RPMI8226 (cell line): Measurements from ENCODE around the gene KRT71.

Experiments
- DNase-seq: peaks from one replicate; pipeline ENCODE4 v3.0.0-alpha.2; 2015

The KRT71 gene

GRCh38 chr12:52494518-52494917 is 58.4 kb downstream of the KRT71 start:
- DNase-seq, result no peak

GRCh38 chr12:52494100-52494499 is 58.8 kb downstream of the KRT71 start:
- no peak for DNase-seq
